Stimulated activated CD4-positive, alpha-beta T cell treated with anti-CD3 and anti-CD28 coated beads, Interleukin-15, amount 100 ng/mL, for 48 hours (primary cell): Measurements from ENCODE around the gene ZNF860.
"Not testable (repeated sequence)": the region's sequence is repeated elsewhere in the genome, so short reads cannot be mapped to it uniquely, and the experiment has no call there.

Experiments
- DNase-seq, 2 donors: peaks; one replicate each; pipeline ENCODE4 v3.0.0-alpha.2; 2020; ENCODE audit warnings: low read depth in 2 of 2

The ZNF860 gene

GRCh38 chr3:31960793-31961431 lies 20.6 kb upstream of the ZNF860 start:
- DNase-seq = no peak

DNA sequence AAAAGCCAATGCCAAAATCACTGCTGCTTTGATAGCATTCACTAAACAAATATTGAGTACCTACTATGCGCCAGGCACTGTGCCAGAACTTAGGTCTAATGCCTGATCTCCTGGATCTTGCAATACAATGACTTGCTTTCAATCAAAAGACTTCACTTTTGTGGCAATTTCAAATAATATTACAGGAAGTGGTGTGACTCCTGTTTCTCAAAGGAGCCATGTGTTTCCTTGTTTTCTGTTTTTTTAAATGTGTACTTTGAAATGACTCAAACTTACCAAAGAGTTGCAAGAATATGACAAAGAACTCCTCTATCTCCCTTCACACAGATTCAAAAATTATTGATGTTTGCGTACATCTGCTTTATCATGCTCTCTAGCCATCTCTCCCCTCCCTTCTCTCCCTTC lies 18.7 kb upstream of the ZNF860 start:
- DNase-seq = no peak

DNA sequence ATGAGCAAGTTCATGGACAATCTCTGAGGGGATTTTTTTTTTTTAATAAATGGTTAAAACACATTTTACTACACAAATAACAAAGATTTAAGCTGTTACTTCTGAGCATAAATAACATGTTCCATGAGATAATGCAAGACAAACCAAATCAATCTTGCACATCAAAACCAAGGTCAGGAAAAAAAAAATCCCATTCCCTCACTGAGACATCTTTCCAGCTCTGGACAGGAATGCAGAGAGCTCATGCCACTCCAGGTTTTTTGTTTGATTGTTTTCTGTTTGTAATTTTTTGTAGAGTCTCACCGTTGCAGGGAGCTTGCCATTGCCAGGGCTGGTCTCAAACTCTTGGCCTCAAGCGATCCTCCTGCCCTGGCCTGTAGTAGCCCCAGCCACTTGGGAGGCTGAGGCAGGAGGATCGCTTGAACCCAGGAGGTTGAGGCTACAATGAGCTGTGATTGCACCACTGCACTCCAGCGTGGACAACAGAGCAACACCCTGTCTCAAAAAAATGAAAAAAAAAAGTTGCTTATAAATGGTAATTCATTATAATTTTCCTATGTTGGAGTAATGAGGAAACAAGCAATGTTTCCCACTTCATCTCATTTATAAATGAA lies 14.5 kb upstream of the ZNF860 start:
- no peak for DNase-seq

DNA sequence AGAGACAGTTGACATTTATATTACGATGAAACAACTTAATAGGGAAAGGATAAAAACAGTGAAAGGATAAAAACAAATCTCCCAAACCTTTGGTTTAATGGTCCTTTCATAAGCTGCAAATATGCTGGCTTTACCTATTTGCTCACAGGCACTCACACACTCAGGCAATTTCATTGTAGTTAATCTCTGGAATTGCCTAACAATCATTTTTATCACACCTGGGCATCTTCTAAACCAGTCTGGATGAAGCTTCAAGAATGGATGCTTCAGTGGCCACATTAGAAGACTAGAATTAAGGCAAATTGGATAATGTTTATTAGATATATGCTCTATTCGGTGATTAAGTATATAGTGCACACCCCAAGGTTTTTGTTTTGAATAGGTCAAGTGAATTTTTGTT lies 14.0 kb upstream of the ZNF860 start:
- no peak for DNase-seq

DNA sequence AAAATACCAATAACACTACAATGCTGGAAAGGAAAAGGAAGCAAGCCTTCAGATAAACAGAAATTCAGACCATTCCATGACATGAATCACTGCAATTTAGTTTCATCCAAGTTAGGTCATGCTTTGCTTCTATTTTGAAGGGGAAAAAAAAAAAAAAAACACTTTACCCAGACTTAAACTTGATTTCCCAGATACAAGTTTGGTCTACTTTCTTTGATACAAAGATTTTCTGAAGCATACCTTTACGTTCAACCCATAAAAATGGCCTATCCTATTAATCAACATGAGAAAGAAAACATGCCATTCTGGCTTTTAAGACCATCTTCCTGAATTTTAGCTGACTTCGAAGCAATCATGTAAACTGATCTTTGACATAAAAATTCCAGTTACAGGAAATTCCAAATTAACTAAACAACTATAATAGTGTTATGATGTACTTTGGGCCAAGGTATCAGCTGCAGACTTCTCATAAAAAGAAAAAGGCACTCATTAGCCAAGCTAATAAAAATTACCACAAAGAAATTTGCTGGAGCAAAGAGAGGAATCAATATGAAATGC lies 13.1 kb upstream of the ZNF860 start:
- DNase-seq = no peak

GRCh38 chr3:31968927-31969418 lies 12.6 kb upstream of the ZNF860 start:
- DNase-seq = no peak

DNA sequence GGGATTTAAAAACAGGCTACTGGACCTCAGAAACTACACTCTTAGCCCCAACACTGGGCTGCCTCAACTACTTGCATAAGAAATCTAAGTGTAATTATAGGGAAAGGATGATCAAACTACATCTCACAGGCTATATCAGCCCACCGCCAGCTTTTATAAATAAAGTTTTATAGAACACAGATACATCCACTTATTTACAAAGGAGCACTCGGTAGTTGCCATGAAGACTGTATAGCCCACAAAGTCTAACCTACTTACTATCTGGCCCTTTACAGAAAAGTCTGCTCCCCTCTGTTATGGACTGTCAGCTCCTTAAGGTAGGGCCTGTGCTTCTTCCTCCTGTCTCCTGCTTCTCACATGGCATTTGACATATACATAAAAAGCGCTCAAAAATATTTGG lies 9.9 kb upstream of the ZNF860 start:
- DNase-seq = no peak

- no peak for DNase-seq
Observed at GRCh38 chr3:31973081-31973480, 8.5 kb upstream of the ZNF860 start.

DNA sequence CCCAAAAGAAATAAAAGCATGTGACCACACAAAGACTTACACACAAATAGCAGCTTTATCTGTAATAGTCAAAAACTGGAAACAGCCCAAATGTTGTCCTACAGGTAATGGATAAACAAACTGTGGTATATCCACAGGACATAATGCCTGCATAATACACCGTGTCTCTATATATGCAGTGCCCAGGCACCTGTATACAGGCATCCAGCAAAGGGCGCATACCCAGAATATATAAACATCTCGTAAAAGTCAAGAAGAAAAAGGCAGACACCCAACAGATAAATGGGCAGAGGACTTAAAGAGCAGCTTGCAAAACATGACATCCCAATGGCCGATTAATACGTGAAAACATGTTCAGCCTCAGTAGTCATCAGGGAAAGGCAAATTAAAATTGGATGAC lies 7.7 kb upstream of the ZNF860 start:
- no peak for DNase-seq

DNA sequence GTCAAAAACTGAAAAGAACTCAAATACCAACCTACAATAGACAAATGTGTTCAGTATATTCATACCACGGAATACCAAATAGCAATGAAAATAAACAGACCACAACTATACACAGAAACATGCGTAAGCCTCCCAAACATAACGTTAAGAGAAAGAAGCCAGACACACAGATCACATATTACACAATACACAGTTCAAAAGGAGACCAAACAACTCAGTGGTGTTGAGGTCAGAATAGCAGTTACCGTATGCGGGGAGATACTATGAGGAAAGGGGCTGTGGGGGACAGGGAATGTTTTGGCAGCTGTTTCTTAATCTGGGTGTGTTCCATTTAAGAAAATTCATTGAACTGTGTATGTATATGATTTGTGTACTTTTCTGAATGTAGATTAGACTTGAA lies 7.1 kb upstream of the ZNF860 start:
- no peak for DNase-seq

DNA sequence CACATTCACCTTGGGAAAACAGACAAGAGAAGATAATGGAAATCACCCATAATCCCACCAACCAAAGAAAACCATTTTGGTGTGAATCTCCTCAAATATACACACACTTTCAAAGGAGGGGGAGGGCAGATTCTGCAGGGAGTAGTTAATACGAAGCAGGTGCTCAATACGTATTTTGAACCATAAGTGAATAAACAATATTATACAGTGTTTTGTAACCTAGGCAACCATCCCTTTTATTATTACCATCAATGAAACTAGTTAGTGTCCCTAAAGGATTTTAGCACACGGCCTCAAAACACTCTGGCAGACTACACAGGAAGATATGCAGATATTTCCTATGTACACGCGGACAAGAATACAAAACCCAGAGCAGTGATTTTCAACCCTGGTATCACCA lies 6.6 kb upstream of the ZNF860 start:
- no peak for DNase-seq

DNA sequence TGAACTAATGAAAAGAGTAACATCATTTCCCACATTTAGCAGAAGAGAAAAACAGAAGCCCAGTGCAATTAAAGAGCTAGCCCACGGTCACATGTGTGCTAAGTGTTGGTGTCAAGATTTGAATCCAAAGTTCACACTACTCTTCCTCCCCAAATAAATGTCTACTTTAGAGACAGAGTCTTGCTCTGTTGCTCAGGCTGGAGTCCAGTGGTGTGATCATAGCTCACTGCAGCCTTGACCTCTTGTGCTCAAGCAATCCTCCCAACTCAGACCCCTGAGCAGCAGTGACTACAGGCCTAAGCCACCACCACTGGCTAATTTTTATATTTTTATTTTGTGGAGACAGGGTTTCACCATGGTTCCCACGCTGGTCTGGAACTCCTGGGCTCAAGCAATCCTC lies 5.2 kb upstream of the ZNF860 start:
- DNase-seq = no peak

- no peak for DNase-seq
Observed at GRCh38 chr3:31977736-31978135, 3.8 kb upstream of the ZNF860 start.

DNA sequence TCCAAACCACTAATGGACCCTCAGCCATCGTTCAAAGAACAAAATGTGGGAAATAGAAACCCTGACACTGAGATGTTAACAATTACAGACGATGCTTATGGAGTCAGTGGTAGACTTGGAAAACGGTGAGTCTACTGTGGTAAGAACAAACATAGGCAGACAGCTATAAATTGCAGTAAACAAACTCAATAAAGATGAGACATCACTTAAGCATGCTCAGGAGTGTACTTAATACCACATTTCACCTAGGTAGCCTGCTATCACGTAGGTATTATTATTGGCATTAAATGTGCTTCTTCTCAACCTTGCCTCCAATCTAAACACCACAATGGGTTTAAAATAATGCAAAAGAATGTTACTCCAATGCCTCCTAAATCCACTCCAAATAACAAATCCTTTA lies 3.0 kb upstream of the ZNF860 start:
- DNase-seq = no peak

DNA sequence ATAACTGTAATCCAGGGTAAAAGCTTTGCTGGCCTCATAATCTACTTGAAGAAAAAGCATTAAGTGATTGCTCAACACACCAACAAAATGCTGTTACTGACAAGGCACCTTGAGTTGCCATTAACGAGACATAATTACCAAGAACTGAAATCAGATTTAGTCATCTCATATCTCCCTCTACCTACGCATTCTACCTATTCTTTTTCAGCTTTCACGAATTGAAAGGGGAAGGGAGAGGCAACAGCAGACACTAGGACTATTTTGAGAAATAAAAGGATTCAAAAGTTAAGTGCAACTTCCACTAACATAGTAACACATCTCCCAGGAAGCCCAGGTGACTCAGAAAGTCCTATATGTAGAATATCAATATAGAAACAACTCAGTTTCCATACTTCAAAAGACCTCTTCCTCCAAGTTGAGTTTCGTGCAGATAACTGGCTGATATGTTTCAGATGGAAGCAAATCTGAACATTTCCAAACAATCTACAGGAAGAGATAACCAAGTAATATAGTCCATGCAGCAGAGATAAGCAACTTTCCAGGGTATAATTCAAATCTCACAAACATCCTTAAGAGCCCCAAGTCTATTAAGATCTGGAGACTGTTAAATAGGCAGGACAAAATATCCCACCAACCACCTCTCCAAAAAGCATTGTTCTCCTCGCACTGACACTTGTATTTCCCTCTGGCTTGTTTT lies 2.4 kb upstream of the ZNF860 start:
- DNase-seq = no peak

DNA sequence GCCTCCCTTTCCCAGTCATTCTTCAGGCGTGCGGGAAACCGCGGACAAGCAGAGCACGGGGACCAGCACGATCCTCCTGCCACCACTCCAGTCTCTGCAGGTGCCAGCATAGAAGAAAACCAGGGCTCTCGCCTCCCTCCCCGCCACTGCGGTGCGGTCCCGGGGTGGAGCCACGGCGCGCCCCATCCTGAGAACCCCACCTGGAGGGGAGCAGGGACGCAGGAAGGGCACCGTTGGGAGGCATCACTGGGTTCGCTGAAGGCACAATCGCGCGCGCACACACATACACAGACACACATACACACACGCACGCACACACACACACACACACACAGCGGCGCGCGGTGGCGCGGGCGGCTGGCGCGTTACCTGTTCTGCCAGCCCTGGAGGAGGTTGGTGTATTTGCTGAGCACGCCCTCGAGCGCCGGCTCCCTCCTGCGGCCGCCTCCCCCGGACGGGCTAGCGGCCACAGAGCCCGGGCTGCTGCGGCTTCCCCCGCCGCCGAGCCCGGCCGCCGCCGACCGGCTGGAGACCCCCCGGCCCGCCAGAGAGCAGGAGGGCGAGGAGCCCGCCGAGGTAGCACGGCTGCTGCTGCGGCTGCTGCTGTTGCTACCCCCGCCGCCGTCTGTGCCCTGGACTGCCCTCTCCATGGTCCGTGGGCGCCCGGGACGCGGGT lies 882 bp upstream of the ZNF860 start:
- DNase-seq = peak in 1 of 2 donors; percentile 18

- DNase-seq = no peak
Observed at GRCh38 chr3:31984321-31984720, 2.8 kb downstream of the ZNF860 start.

DNA sequence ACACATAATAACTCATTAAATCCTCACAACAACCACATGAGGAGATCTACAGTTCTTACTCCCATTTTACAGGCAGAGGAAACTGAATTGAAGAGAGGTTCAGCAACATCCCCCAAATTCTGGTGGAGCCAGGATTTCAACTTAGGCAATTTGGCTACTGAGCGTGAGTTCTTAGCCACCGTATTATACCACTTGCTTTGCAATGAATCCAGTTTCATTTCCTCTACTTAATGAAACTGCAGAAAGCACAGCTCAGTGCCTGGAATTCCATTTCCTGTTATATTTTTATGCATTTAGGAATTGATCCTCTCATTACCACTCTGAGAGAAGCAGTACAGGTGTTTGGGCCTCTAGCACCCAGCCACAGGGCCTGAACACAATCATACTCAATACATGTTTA lies 4.3 kb downstream of the ZNF860 start:
- DNase-seq = no peak

GRCh38 chr3:31988271-31988670 lies 6.7 kb downstream of the ZNF860 start:
- DNase-seq = no peak

DNA sequence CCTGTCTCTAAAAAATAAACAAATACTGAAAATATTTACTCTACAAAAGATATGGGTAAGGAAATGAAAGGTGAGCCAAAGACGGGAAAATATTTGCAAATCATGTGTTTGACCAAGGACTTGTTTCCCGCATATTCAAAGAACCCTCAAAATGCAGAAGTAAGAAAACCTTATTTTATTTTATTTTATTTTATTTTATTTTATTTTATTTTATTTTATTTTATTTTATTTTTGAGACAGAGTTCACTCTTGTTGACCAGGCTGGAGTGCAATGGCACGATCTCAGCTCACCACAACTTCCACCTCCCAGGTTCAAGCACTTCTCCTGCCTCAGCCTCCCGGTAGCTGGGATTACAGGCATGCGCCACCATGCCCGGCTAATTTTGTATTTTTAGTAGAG lies 11.4 kb downstream of the ZNF860 start:
- not testable (repeated sequence) for DNase-seq

GRCh38 chr3:31993843-31994242 lies 12.3 kb downstream of the ZNF860 start:
- no peak for DNase-seq

GRCh38 chr3:31995026-31995425 lies 13.5 kb downstream of the ZNF860 start:
- DNase-seq = not testable (repeated sequence)
